HCT116 (cell line): Measurements from ENCODE around the gene SSRP1. TPM values are rescaled to one million over a fixed set of nuclear protein-coding genes. Genes with fewer than 3 reads are reported as not detected.

Source experiments
- ATAC-seq: fragments of 200-7000 bp; cut with Tn5 transposase; 2 replicates; pipeline ENCODE4 v1.9.1; 2020; ENCODE audit warnings: mild to moderate bottlenecking, moderate library complexity
- BruUV-seq: library from RNA; stranded (reverse); fragments of 400-500 nt; replicated peaks from 2 replicates; lab custom pipeline; 2021; lab: Mats Ljungman, UMichigan
- CTCF ChIA-PET: fragments of 300-600 bp; sonication (Branson Sonifier 250); formaldehyde crosslinking; loops from one replicate; lab custom pipeline; 2021; ENCODE audit warnings: antibody characterized with exemption; lab: Charles Lee
- POLR2A ChIA-PET: fragments of 300-600, 350-600 bp; sonication (Branson Sonifier 250); formaldehyde crosslinking; loops from one replicate; lab custom pipeline; 2021; ENCODE audit warnings: antibody characterized with exemption; lab: Charles Lee
- RAD21 ChIA-PET, 2 experiments: fragments of 300-600 bp; sonication (Branson Sonifier 250); formaldehyde crosslinking; loops; one replicate each; lab custom pipeline; 2023; ENCODE audit warnings: low total read pairs in 2 of 2; ENCODE audit not compliant: uncharacterized antibody in 2 of 2, unreplicated experiment in 2 of 2, low non-redundant PET in 1 of 2; lab: Charles Lee
- DNase-seq: peaks from one replicate; pipeline ENCODE4 v3.0.0-alpha.2; 2010; ENCODE audit warnings: low read depth, low spot score
- H2AFZ ChIP-seq: fragments of 200-600 bp; shearing (Covaris generic), sonication (generic); 2 replicates; pipeline ENCODE4 v1.6.1; 2017; ENCODE audit warnings: low read depth, mixed run types, mixed read lengths, antibody characterized with exemption, low read length; ENCODE audit not compliant: poor library complexity, severe bottlenecking
- H3K27ac ChIP-seq: 2 replicates; pipeline ENCODE4 v1.5.1; 2012; ENCODE audit warnings: low read depth, low read length
- H3K27me3 ChIP-seq: fragments of 200-600 bp; sonication (generic); 2 replicates; pipeline ENCODE4 v1.6.1; 2016; ENCODE audit warnings: mixed run types, low read length, mixed read lengths; ENCODE audit not compliant: insufficient read depth
- H3K36me3 ChIP-seq, 2 experiments: fragments of 200-500 bp in 1 of 2; fragments of 200-600 bp in 1 of 2; sonication (Bioruptor generic) in 1 of 2; sonication (generic) in 1 of 2; 2 replicates each; pipeline versions ENCODE4 v1.5.1 to v1.6.1; 2014 to 2016; ENCODE audit warnings: low read length in 2 of 2, inconsistent platforms in 1 of 2, mixed read lengths in 1 of 2, mixed run types in 1 of 2; ENCODE audit not compliant: insufficient read depth in 2 of 2, control insufficient read depth in 1 of 2
- H3K4me1 ChIP-seq, 2 experiments: fragments of 200-600 bp in 1 of 2; sonication (generic) in 1 of 2; 2 replicates each; pipeline versions ENCODE4 v1.5.1 to v1.6.1; 2012 to 2017; ENCODE audit warnings: low read length in 2 of 2, inconsistent platforms in 1 of 2, mild to moderate bottlenecking in 1 of 2, mixed read lengths in 1 of 2, mixed run types in 1 of 2, moderate library complexity in 1 of 2; ENCODE audit not compliant: insufficient read depth in 2 of 2, control insufficient read depth in 1 of 2
- H3K4me2 ChIP-seq: fragments of 200-600 bp; sonication (generic); 2 replicates; pipeline ENCODE4 v1.6.1; 2017; ENCODE audit warnings: mixed run types, low read length, mixed read lengths
- H3K4me3 ChIP-seq, 2 experiments: fragments of 200-600 bp in 1 of 2; sonication (generic) in 1 of 2; replicated peaks in 1 of 2; 2 replicates each; pipeline ENCODE4 v1.5.1; 2011 to 2016; ENCODE audit warnings: low read length in 2 of 2, control low read depth in 1 of 2, low read depth in 1 of 2, mild to moderate bottlenecking in 1 of 2, mixed read lengths in 1 of 2, mixed run types in 1 of 2
- H3K79me2 ChIP-seq: fragments of 200-600 bp; sonication (generic); 2 replicates; pipeline ENCODE4 v1.6.1; 2017; ENCODE audit warnings: mild to moderate bottlenecking, mixed run types, low read length, moderate library complexity, mixed read lengths; ENCODE audit not compliant: insufficient read depth
- H3K9ac ChIP-seq: fragments of 200-600 bp; sonication (generic); 2 replicates; pipeline ENCODE4 v1.6.1; 2016; ENCODE audit warnings: low read length, mixed read lengths
- H3K9me2 ChIP-seq: fragments of 200-600 bp; sonication (generic), shearing (Covaris generic); 2 replicates; pipeline ENCODE4 v1.6.1; 2017; ENCODE audit warnings: mixed run types, mild to moderate bottlenecking, moderate library complexity; ENCODE audit not compliant: insufficient read depth
- H3K9me3 ChIP-seq, 2 experiments: fragments of 200-500 bp in 1 of 2; fragments of 200-600 bp in 1 of 2; sonication (Bioruptor generic) in 1 of 2; sonication (generic) in 1 of 2; 2 replicates each; pipeline ENCODE4 v1.6.1; 2014 to 2017; ENCODE audit warnings: low read length in 2 of 2, mixed read lengths in 2 of 2, inconsistent platforms in 1 of 2, low read depth in 1 of 2, mild to moderate bottlenecking in 1 of 2, mixed run types in 1 of 2, moderate library complexity in 1 of 2; ENCODE audit not compliant: control insufficient read depth in 1 of 2, insufficient read depth in 1 of 2
- H4K20me1 ChIP-seq: fragments of 200-600 bp; sonication (generic), shearing (Covaris generic); 2 replicates; pipeline ENCODE4 v1.6.1; 2017; ENCODE audit warnings: mixed run types, mild to moderate bottlenecking, moderate library complexity; ENCODE audit not compliant: insufficient read depth
- CBX3 ChIP-seq: IDR thresholded peaks from 2 replicates; pipeline ENCODE4 v1.6.1; 2012; ENCODE audit warnings: low read depth
- EGR1 ChIP-seq: IDR thresholded peaks from 2 replicates; pipeline ENCODE4 v1.6.1; 2012; ENCODE audit warnings: low read depth
- RAD21 ChIP-seq: IDR thresholded peaks from 2 replicates; pipeline ENCODE4 v1.6.1; 2012; ENCODE audit warnings: low read depth, mild to moderate bottlenecking
- SIN3A ChIP-seq: IDR thresholded peaks from 2 replicates; pipeline ENCODE4 v1.6.1; 2012; ENCODE audit warnings: low read depth
- YY1 ChIP-seq: IDR thresholded peaks from 2 replicates; pipeline ENCODE4 v1.6.1; 2011; ENCODE audit warnings: low read length, low read depth, moderate library complexity, mild to moderate bottlenecking; ENCODE audit not compliant: insufficient replicate concordance; ENCODE audit errors: extremely low read depth
- ZBTB33 ChIP-seq: IDR thresholded peaks from 2 replicates; pipeline ENCODE4 v1.6.1; 2011; ENCODE audit warnings: mild to moderate bottlenecking, low read length, moderate library complexity; ENCODE audit not compliant: insufficient replicate concordance; ENCODE audit errors: extremely low read depth
- ZNF274 ChIP-seq: fragments of 200-500 bp; sonication (Bioruptor generic); IDR thresholded peaks from 2 replicates; pipeline ENCODE4 v1.6.1; 2014; ENCODE audit warnings: mild to moderate bottlenecking, low read depth, low read length, inconsistent platforms
- intact Hi-C: fragments of 100-400 bp; cut with micrococcal nuclease; formaldehyde crosslinking; loops from 2 replicates; pipeline ENCODE4 v1.10.0; 2022
- total RNA-seq: library from RNA; stranded (reverse); gene quantifications from one replicate; pipeline ENCODE4 v1.2.1, GENCODE V29; 2021; ENCODE audit not compliant: unreplicated experiment
- TF ChIP-seq, protein P1 (sequence below), 3 experiments: fragments of 200-600 bp in 1 of 3; sonication (generic) in 1 of 3; IDR thresholded peaks in 2 of 3; conservative IDR thresholded peaks in 1 of 3; 2 replicates each; pipeline ENCODE4 v1.5.1; 2012 to 2017; ENCODE audit warnings: low read depth in 2 of 3, low read length in 2 of 3, antibody characterized with exemption in 1 of 3, borderline replicate concordance in 1 of 3, control low read depth in 1 of 3, mild to moderate bottlenecking in 1 of 3, mixed read lengths in 1 of 3, mixed run types in 1 of 3, moderate library complexity in 1 of 3; ENCODE audit not compliant: insufficient read depth in 1 of 3

Gene SSRP1
- total RNA-seq, 1 experiment from 2014 or later, result 260 TPM

GRCh38 chr11:57313788-57314135 lies 21.9 kb downstream of the SSRP1 start:
- POLR2A ChIA-PET, result interaction anchor here (4.7 kb wide), 1 partner anchor 10 kb away, joined by 42 read pairs; the partner anchor contains the start of gene TNKS1BP1

More at GRCh38 chr11:57313788-57314135, 21.9 kb downstream of the SSRP1 start:
- TF ChIP-seq RAD21, result no peak
- no peak for TF ChIP-seq YY1
- TF ChIP-seq ZNF274, result no peak
- TF ChIP-seq EGR1, result no peak
- TF ChIP-seq, protein P1, sequence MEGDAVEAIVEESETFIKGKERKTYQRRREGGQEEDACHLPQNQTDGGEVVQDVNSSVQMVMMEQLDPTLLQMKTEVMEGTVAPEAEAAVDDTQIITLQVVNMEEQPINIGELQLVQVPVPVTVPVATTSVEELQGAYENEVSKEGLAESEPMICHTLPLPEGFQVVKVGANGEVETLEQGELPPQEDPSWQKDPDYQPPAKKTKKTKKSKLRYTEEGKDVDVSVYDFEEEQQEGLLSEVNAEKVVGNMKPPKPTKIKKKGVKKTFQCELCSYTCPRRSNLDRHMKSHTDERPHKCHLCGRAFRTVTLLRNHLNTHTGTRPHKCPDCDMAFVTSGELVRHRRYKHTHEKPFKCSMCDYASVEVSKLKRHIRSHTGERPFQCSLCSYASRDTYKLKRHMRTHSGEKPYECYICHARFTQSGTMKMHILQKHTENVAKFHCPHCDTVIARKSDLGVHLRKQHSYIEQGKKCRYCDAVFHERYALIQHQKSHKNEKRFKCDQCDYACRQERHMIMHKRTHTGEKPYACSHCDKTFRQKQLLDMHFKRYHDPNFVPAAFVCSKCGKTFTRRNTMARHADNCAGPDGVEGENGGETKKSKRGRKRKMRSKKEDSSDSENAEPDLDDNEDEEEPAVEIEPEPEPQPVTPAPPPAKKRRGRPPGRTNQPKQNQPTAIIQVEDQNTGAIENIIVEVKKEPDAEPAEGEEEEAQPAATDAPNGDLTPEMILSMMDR (IDR thresholded peaks at IDR 0.05 in 2 of 3, conservative IDR thresholded peaks at IDR 0.05 in 1 of 3; ENCODE audit: borderline replicate concordance in 1 of 3, insufficient read depth in 1 of 3, low read depth in 2 of 3, low read length in 2 of 3), result no peak
- no peak for TF ChIP-seq ZBTB33
- TF ChIP-seq SIN3A, result no peak
- TF ChIP-seq CBX3, result no peak
- CTCF ChIA-PET, result no interaction called here
- RAD21 ChIA-PET, result no interaction called here
- no peak overlapping the region for H3K27ac ChIP-seq
- H2AFZ ChIP-seq, result no peak overlapping the region
- no TSS peak for BruUV-seq
- peaks cover 13 to 23% of the 10 kb centered on the region in 2 experiments for H3K4me1 ChIP-seq
- H3K9me2 ChIP-seq, result no peaks in the 10 kb centered on the region
- no peaks in the 10 kb centered on the region for H3K9me3 ChIP-seq
- no peak overlapping the region for H3K4me3 ChIP-seq
- H3K36me3 ChIP-seq, result peaks cover 31 to 35% of the 10 kb centered on the region in 2 experiments; a peak in 3 of 4 replicates
- ATAC-seq (no peak), DNase-seq (no peak)
- no peak overlapping the region for H3K4me2 ChIP-seq
- intact Hi-C loops, result no loop called here
- H3K9ac ChIP-seq, result no peak overlapping the region
- H3K27me3 ChIP-seq, result no peaks in the 10 kb centered on the region
- no peaks in the 10 kb centered on the region for H4K20me1 ChIP-seq
- 0 out of 2 replicates have a peak, but pooled peaks cover 4% of the 10 kb centered on the region for H3K79me2 ChIP-seq
